H1 (cell line): ENCODE results near the gene PDE1A. TPM values are rescaled to one million over a fixed set of nuclear protein-coding genes. Genes with fewer than 3 reads are reported as not detected.

Source experiments
- CTCF ChIA-PET: fragments of 300-600 bp; sonication (Branson Sonifier 250); formaldehyde crosslinking; loops from one replicate; lab custom pipeline; 2021; ENCODE audit not compliant: partially characterized antibody; lab: Charles Lee
- POLR2A ChIA-PET: fragments of 300-600 bp; sonication (Branson Sonifier 250); formaldehyde crosslinking; loops from one replicate; lab custom pipeline; 2021; ENCODE audit warnings: inconsistent platforms; ENCODE audit not compliant: partially characterized antibody; lab: Charles Lee
- DNase-seq, 2 experiments: peaks; one replicate each; pipeline versions ENCODE4 v3.0.0 to v3.0.0-alpha.2; 2010 to 2022; ENCODE audit warnings: low spot score in 2 of 2, low read depth in 1 of 2, mixed read lengths in 1 of 2
- FAIRE-seq: peaks from 2 replicates; lab custom pipeline; 2011; peaks lifted over from hg19 to GRCh38; lab: Jason Lieb, UNC
- H2AFZ ChIP-seq: 2 replicates; pipeline ENCODE4 v1.8.1; 2012; ENCODE audit warnings: low read length, inconsistent platforms
- H2AK5ac ChIP-seq: 2 replicates; pipeline ENCODE4 v1.6.1; 2013; ENCODE audit warnings: low read depth, low read length
- H2BK120ac ChIP-seq: replicated peaks from 2 replicates; pipeline ENCODE3; 2013; ENCODE audit warnings: low read depth, low read length, inconsistent platforms
- H2BK12ac ChIP-seq: 2 replicates; pipeline ENCODE4 v1.6.1; 2013; ENCODE audit warnings: low read depth, low read length
- H2BK15ac ChIP-seq: 2 replicates; pipeline ENCODE4 v1.6.1; 2013; ENCODE audit warnings: low read length
- H2BK20ac ChIP-seq: 2 replicates; pipeline ENCODE4 v1.6.1; 2013; ENCODE audit warnings: low read length
- H2BK5ac ChIP-seq: 2 replicates; pipeline ENCODE4 v1.6.1; 2013; ENCODE audit warnings: low read depth, low read length
- H3K14ac ChIP-seq: 2 replicates; pipeline ENCODE4 v1.6.1; 2013; ENCODE audit warnings: inconsistent platforms; ENCODE audit not compliant: insufficient read length
- H3K18ac ChIP-seq: 2 replicates; pipeline ENCODE4 v1.6.1; 2013; ENCODE audit warnings: low read length; ENCODE audit errors: extremely low read depth
- H3K23ac ChIP-seq: 2 replicates; pipeline ENCODE4 v1.6.1; 2013; ENCODE audit warnings: inconsistent platforms; ENCODE audit not compliant: insufficient read length
- H3K23me2 ChIP-seq: 2 replicates; pipeline ENCODE4 v1.6.1; 2013; ENCODE audit warnings: low read depth, low read length
- H3K27ac ChIP-seq: 2 replicates; pipeline ENCODE4 v1.6.1; 2011; ENCODE audit warnings: low read depth, low read length, inconsistent platforms
- H3K27me3 ChIP-seq, 4 experiments: replicated peaks in 1 of 4; 1 replicate in 1 of 4; 2 replicates in 3 of 4; pipeline versions ENCODE4 v1.6.1 to v1.8.1; 2011 to 2013; ENCODE audit warnings: low read length in 3 of 4, mild to moderate bottlenecking in 3 of 4, inconsistent platforms in 2 of 4, mixed read lengths in 2 of 4, moderate library complexity in 1 of 4; ENCODE audit not compliant: control insufficient read depth in 3 of 4, insufficient read depth in 3 of 4; ENCODE audit errors: extremely low read depth in 1 of 4
- H3K36me3 ChIP-seq, 4 experiments: 2 replicates each; pipeline versions ENCODE4 v1.6.1 to v1.8.1; 2011 to 2013; ENCODE audit warnings: mild to moderate bottlenecking in 4 of 4, low read length in 3 of 4, moderate library complexity in 2 of 4, control low read depth in 1 of 4, inconsistent platforms in 1 of 4; ENCODE audit not compliant: insufficient read depth in 4 of 4, control insufficient read depth in 2 of 4
- H3K4ac ChIP-seq: replicated peaks from 2 replicates; pipeline ENCODE3; 2013; ENCODE audit warnings: low read length, low read depth, mixed read lengths, inconsistent platforms; ENCODE audit not compliant: insufficient read length
- H3K4me1 ChIP-seq, 4 experiments: replicated peaks in 1 of 4; 1 replicate in 1 of 4; 2 replicates in 3 of 4; pipeline versions ENCODE4 v1.6.1 to v1.8.1; 2011 to 2013; ENCODE audit warnings: low read length in 3 of 4, inconsistent platforms in 2 of 4, mixed read lengths in 1 of 4; ENCODE audit not compliant: insufficient read depth in 4 of 4, control insufficient read depth in 3 of 4
- H3K4me2 ChIP-seq, 2 experiments: 2 replicates each; pipeline versions ENCODE4 v1.6.1 to v1.8.1; 2011 to 2013; ENCODE audit warnings: low read depth in 2 of 2, low read length in 2 of 2, control low read depth in 1 of 2, inconsistent platforms in 1 of 2, mild to moderate bottlenecking in 1 of 2; ENCODE audit not compliant: insufficient read depth in 1 of 2
- H3K4me3 ChIP-seq, 4 experiments: fragments of 200-600, 300-600 bp in 1 of 4; sonication (generic), shearing (Covaris generic), sonication (Bioruptor Twin) in 1 of 4; 2 replicates each; pipeline versions ENCODE4 v1.5.1 to v1.8.1; 2011 to 2016; ENCODE audit warnings: low read length in 4 of 4, low read depth in 3 of 4, control low read depth in 2 of 4, inconsistent platforms in 2 of 4, mild to moderate bottlenecking in 2 of 4, mixed read lengths in 1 of 4, moderate library complexity in 1 of 4; ENCODE audit not compliant: insufficient read depth in 2 of 4; ENCODE audit errors: extremely low read depth in 1 of 4
- H3K56ac ChIP-seq: replicated peaks from 2 replicates; pipeline ENCODE3; 2013; ENCODE audit warnings: low read depth, mild to moderate bottlenecking, mixed read lengths, low read length, inconsistent platforms; ENCODE audit not compliant: insufficient read length
- H3K79me1 ChIP-seq: 2 replicates; pipeline ENCODE4 v1.6.1; 2013; ENCODE audit warnings: low read depth, low read length, control low read depth
- H3K79me2 ChIP-seq, 2 experiments: 2 replicates each; pipeline versions ENCODE4 v1.6.1 to v1.8.1; 2012 to 2013; ENCODE audit warnings: low read length in 2 of 2, mild to moderate bottlenecking in 2 of 2, inconsistent platforms in 1 of 2; ENCODE audit not compliant: insufficient read depth in 2 of 2, control insufficient read depth in 1 of 2
- H3K9ac ChIP-seq, 4 experiments: replicated peaks in 1 of 4; 1 replicate in 1 of 4; 2 replicates in 3 of 4; pipeline versions ENCODE4 v1.6.1 to v1.8.1; 2011 to 2013; ENCODE audit warnings: low read depth in 3 of 4, low read length in 3 of 4, control low read depth in 2 of 4, mild to moderate bottlenecking in 2 of 4, moderate library complexity in 2 of 4, inconsistent platforms in 1 of 4; ENCODE audit errors: extremely low read depth in 1 of 4
- H3K9me3 ChIP-seq, 2 experiments: 2 replicates each; pipeline versions ENCODE4 v1.6.1 to v1.8.1; 2012 to 2013; ENCODE audit warnings: mild to moderate bottlenecking in 2 of 2, moderate library complexity in 2 of 2, control low read depth in 1 of 2, inconsistent platforms in 1 of 2, low read depth in 1 of 2, low read length in 1 of 2, mixed read lengths in 1 of 2; ENCODE audit not compliant: insufficient read depth in 2 of 2
- H4K20me1 ChIP-seq, 2 experiments: replicated peaks in 1 of 2; 2 replicates each; pipeline versions ENCODE3 to v1.8.1; 2011 to 2013; ENCODE audit warnings: inconsistent platforms in 2 of 2, low read length in 2 of 2, mild to moderate bottlenecking in 1 of 2; ENCODE audit not compliant: insufficient read depth in 2 of 2, control insufficient read depth in 1 of 2
- H4K5ac ChIP-seq: 2 replicates; pipeline ENCODE4 v1.6.1; 2013; ENCODE audit warnings: low read length, low read depth, mixed read lengths, inconsistent platforms; ENCODE audit not compliant: insufficient read length
- H4K8ac ChIP-seq: 2 replicates; pipeline ENCODE4 v1.8.0; 2013; ENCODE audit warnings: mild to moderate bottlenecking, moderate library complexity, low read length, inconsistent platforms; ENCODE audit not compliant: insufficient read depth; ENCODE audit errors: extremely low read depth
- H4K91ac ChIP-seq: replicated peaks from 2 replicates; pipeline ENCODE3; 2013; ENCODE audit warnings: low read length, mixed read lengths, inconsistent platforms; ENCODE audit not compliant: insufficient read length
- TAF7 ChIP-seq: optimal IDR thresholded peaks from 2 replicates; pipeline ENCODE3; 2011; ENCODE audit warnings: low read depth, mild to moderate bottlenecking, inconsistent platforms, low read length, moderate library complexity, borderline replicate concordance
- polyA plus RNA-seq, 7 experiments: library from polyadenylated mRNA; depleted of rRNA in 3 of 7; stranded (reverse) in 5 of 7; unstranded in 2 of 7; fragments of >200 nt in 5 of 7; fragments of 200-250 nt in 2 of 7; gene quantifications; 1 replicate in 5 of 7; 2 replicates in 1 of 7; 4 replicates in 1 of 7; pipeline versions ENCODE4 v1.2.1 to v1.2.3, GENCODE V29; 2011 to 2013; ENCODE audit warnings: missing spikeins in 2 of 7, mixed read lengths in 2 of 7
- total RNA-seq: library from RNA; stranded (reverse); fragmentation: NEBNext Ultra II Directional; extraction: Animal tissue kit (Norgen Biotek cat#: 25700); gene quantifications from 2 replicates; pipeline ENCODE4 v1.2.1, GENCODE V29; 2021

Gene PDE1A
- total and polyA plus RNA-seq, 2 of the 8 experiments (the other 6 are each of a cell fraction or from before 2014, with no cell fraction given): 0.34 TPM; not detected in 1

DNA sequence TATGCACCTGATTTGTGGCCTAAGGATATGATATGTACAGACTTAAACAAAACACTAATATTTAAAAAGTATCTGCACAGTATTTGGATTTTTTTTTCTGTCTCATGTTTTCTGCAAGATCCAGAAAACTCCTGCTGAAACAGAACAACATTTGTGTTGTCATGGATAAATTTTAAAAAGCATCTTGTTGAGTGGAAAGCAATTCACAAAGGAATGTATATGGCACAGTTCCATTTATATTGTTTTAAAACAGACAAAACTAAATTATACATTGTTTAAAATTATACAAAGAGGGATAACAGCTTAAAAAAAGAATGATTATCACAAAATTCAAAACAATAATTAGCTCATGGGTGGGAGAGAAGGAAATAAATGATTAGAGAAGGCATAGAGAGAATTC is 247.7 kb downstream of the PDE1A start:
- no peaks in the 10 kb centered on the region for H3K36me3 ChIP-seq
- TF ChIP-seq TAF7: no peak
- H2AFZ ChIP-seq: no peak overlapping the region
- H3K79me1 ChIP-seq: no peaks in the 10 kb centered on the region
- no peaks in the 10 kb centered on the region for H3K27me3 ChIP-seq
- H3K4me2 ChIP-seq: no peak overlapping the region
- no peak overlapping the region for H3K27ac ChIP-seq
- DNase-seq: no peak
- no peak overlapping the region for H2BK12ac ChIP-seq
- H3K14ac ChIP-seq: no peak overlapping the region
- CTCF ChIA-PET: interaction anchor here (1.3 to 2.5 kb wide), 2 partner anchors 142 to 469 kb away, joined by 3 to 22 read pairs; no protein-coding TSS in a partner anchor
- no peak overlapping the region for H2BK15ac ChIP-seq
- no peaks in the 10 kb centered on the region for H3K4me1 ChIP-seq
- no peak overlapping the region for H3K4ac ChIP-seq
- H2BK120ac ChIP-seq: no peak overlapping the region
- H3K9me3 ChIP-seq: 0 out of 4 replicates have a peak, but pooled peaks cover 0 to 4% of the 10 kb centered on the region in 2 experiments
- H3K9ac ChIP-seq: no peak overlapping the region
- H3K79me2 ChIP-seq: no peaks in the 10 kb centered on the region
- H4K91ac ChIP-seq: no peak overlapping the region
- no peak overlapping the region for H2AK5ac ChIP-seq
- no peak overlapping the region for H3K18ac ChIP-seq
- H2BK20ac ChIP-seq: no peak overlapping the region
- POLR2A ChIA-PET: no interaction called here
- no peak overlapping the region for H3K56ac ChIP-seq
- no peak overlapping the region for H4K8ac ChIP-seq
- no peak overlapping the region for H3K23ac ChIP-seq
- no peak overlapping the region for H3K4me3 ChIP-seq
- no peaks in the 10 kb centered on the region for H4K20me1 ChIP-seq
- no peak for FAIRE-seq
- H3K23me2 ChIP-seq: no peaks in the 10 kb centered on the region; the same call in 1 of the 2 replicates
- no peak overlapping the region for H2BK5ac ChIP-seq
- no peak overlapping the region for H4K5ac ChIP-seq
